Activated CD4-positive, alpha-beta T cell treated with anti-CD3 and anti-CD28 coated beads, Interleukin-2, amount 50 U/mL, for 4 hours (primary cell): ENCODE measurements around the gene RNF125.
A peak's percentile ranks its signal among the peaks of the same experiment; 100 is the strongest.

Experiments used
- DNase-seq, 2 experiments: peaks; one replicate each; pipeline ENCODE4 v3.0.0-alpha.2; 2020

The RNF125 gene

GRCh38 chr18:32091724-32092421 lies 73.2 kb downstream of the RNF125 start, which contains the start of gene RNF138:
RNF138 (plus strand) TSS chr18:32091874; CDS start chr18:32092777, 903 bp downstream.
- DNase-seq: peak; percentile 77 to 81

GRCh38 chr18:32092422-32093101 lies 73.9 kb downstream of the RNF125 start:
- DNase-seq: peak; percentile 100

- peak; percentile 8 to 11 for DNase-seq
These were observed 74.5 kb downstream of the RNF125 start for GRCh38 chr18:32093102-32093511.

DNA sequence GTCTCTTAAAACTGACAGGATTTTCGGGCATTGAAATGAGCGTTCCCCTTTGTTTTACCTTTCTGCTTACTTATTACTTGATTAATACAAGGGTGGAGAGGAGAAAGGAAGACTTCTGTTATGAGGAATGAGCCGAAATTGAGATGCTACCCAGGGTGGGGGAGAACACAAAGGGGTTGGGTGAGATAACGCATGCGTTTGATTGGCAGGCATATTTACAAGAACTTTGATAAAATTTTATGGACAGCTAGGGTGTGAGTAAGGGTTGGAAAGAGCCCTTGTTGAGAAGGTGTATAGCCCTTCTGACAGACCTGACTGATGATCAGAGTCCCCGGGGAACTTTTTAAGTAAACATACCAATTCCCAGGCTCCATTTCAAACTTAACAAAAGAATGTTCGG lies 74.9 kb downstream of the RNF125 start:
- no peak for DNase-seq

DNA sequence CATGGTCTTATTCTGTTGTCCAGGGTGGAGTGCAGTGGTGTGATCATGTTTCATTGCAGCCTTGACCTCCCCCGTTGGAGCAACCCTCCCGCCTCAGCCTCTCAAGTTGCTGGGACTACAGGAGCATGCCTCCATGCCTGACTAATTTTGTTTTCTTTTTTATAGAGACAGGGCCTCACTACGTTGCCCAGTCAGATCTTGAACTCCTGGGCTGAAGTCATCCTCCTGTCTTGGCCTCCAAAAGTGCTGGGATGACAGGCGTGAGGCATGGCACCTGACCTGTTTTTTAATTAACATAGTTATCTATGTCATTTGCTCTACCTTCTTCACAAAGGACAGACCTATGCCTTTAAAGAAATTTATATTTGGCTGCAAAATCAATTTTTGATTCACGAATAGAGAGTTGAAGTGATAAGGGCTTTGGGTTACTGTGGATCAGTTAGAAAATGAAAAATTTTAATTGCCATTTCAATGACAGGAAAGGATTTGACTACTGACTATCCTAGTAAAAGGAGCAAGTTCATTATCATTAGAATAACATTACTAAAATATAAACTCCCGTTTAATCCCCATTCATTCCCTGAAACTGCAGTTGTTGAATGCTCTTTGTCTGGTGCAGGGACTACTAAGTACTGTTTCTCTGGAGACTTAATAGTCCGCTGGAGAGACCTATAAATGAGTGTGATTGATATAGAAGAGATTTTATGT lies 76.7 kb downstream of the RNF125 start:
- no peak for DNase-seq

DNA sequence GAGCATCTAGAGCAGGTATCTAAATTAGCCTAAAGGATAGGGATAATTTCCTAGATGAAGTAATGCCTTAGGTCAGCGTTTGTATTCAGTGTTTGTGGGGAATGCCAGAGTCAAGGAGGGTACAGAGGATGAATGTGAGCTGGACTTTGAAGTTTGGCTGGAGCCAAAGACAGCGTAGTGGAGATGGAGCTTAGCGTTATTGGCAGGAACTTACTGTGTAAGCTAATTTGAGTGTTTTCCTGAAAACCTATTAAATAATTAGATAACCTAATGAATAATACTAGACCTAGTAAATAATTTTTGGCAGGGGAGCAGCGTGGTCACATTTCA lies 77.2 kb downstream of the RNF125 start:
- no peak for DNase-seq

DNA sequence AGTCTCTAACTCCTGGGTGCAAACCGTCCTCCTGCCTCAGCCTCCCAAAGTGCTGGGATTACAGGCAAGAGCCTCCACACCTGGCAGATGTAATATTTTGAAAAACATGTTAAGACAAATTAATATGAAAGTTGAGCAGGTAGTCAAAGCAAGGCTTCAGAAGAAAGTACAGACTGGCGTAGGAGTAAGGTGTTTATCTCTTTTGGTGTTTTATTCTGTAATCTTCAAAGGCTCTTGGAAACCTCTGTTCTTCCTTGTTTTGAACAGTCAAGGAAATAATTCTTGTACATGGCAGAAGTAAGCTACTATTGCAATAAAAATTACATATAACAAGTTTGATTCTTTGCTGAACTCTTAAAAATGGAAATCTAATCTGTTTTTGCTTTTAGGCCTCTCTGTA lies 78.3 kb downstream of the RNF125 start:
- no peak for DNase-seq

GRCh38 chr18:32104516-32104915 lies 85.9 kb downstream of the RNF125 start:
- DNase-seq: no peak

DNA sequence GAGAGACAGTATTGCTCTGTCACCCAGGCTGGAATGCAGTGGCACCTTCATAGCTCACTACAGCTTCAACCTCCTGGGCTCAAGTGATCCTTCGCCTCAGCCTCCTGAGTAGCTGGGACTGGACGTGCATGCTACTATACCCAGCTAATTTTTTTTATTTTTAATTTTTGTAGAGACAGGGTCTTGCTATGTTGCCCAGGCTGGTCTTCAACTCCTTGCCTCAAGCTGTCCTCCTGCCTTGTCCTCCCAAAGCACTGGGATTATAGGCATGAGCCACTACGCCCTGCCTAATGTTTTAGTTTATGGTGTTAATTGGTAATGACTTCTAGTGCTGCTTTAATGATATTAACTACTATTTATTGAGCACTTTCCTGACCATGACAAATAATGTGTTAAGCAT lies 91.4 kb downstream of the RNF125 start:
- DNase-seq: no peak

- no peak for DNase-seq
These were observed 93.1 kb downstream of the RNF125 start for GRCh38 chr18:32111706-32112105.

DNA sequence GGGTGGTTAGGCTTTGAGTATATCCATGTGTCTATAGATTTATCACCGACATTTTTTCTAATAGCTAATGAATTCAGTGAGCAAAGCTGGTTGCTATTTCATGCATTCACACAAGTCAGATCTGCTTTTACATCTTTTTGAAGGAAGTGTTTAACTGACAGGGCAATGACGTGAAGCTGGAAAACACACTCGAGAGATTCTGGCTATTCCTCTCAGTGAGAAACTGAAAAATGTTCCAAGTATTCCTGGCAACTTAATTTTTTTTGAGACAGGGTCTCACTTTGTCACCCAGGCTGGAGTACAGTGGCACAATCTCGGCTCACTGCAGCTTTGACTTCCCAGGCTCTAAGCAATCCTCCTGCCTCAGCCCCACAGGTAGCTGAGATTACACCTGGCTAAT lies 94.2 kb downstream of the RNF125 start:
- DNase-seq: no peak

DNA sequence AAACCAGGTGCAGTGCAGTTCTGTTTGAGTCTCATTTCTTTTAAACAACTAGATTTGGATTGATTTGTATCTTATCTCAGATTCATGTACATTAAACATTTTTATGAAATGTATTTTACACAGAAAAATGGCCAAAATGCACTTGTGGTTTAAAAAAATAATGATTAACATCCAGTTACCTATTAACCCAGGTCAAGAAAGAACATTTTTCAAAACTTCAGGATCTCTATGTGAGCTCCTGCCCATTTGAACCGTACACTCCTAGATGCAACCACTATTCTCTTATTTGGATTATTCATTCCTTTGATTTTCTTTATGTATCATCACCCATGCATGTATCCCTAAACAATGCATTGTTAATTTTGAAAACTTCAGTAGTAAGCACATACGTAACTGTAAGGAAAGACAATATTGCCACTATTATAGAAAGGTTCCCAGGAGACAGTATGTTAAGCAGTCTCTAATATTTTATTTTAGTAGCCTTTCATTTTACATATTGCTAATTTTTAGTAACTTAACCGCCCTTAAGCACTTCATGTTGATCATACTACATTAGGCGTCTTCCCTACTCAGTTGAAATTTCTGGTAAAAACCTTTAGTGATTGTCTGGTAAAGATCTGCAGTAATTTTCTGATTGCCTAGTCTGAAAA lies 95.8 kb downstream of the RNF125 start:
- no peak for DNase-seq

DNA sequence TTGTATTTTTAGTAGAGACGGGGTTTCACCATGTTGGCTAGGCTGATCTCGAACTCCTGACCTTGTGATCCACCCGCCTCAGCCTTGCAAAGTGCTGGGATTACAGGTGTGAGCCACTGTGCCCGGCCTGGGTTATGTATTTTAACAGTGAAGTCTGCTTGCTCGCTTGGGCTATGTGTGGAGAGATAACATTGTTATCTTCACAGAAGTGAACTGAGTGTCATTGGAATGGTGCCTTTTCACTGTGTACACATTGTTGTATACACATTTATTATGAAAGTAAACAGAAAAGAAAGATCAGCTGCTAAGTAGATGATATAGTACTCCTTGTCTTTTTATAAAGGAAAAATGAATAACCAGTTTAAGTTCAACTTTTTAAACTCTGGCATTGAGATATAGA lies 103.4 kb downstream of the RNF125 start:
- no peak for DNase-seq
